ENCODE data around the gene SLC35G3.
"Not testable (repeated sequence)": the region's sequence is repeated elsewhere in the genome, so short reads cannot be mapped to it uniquely, and the experiment has no call there.

The SLC35G3 gene

DNA sequence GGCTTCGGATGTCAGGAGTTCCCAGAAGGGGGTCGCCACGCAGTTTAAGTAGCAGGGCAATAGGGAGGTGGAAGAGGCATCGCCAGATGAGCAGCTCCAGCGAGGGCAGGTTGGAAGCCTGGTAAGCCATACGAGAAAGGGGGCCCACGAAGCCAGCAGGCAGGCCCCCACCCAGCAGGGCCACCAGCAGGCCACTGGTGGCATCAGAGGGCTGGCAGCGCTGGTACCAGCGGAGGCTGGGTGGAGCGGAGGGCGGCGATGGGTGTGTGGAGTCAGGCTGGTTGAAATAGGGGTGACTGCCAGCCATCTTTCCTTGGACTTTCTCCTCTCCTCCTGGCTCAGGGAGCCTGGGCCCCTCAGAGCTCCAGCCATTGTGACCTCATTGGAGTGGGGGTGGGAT lies at the start of gene SLC35G3:
Gene SLC35G3 (minus strand): TSS at position 393 of the 400 bp plus-strand sequence. CDS start 86 bp downstream, at position 307.
- DNase-seq, result not testable (repeated sequence)

DNA sequence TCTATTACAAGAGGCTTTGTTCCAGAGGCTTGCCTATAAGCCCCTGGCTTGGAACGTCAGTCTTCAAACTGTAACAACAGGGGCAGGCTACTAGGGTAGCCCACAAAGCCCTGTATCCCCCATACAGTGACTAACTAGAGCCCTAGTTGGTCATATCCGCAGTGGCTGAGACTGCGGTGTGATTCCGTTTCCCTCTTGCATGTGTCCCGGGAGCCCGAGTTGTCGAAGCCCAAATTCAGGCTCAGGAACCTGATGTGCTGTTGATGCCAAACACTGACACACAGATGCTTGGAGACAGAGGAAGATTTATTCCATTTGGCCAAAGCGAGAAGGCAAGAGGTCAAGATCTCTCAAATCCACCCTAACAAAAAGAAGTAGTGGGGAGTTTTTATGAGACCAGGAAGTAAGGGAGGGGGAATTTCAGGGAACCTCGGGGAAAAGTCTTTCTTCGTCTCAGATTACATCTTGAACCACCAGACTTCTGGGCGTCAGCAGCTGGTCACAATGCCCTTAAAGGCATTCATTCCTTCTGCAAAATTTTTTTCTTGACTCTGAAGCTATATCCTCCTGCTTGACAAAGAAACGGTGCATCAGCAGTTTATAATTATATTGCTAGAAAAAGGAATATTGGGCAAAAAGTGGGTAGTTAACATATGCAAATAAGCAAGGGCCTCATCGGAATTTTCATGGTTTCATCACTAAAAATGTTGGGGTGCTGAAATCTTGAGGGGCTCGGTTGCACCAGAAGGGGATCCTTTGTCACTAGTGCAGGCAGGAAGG lies 49.6 kb upstream of the SLC35G3 start:
- DNase-seq, result peak; percentile 67

DNA sequence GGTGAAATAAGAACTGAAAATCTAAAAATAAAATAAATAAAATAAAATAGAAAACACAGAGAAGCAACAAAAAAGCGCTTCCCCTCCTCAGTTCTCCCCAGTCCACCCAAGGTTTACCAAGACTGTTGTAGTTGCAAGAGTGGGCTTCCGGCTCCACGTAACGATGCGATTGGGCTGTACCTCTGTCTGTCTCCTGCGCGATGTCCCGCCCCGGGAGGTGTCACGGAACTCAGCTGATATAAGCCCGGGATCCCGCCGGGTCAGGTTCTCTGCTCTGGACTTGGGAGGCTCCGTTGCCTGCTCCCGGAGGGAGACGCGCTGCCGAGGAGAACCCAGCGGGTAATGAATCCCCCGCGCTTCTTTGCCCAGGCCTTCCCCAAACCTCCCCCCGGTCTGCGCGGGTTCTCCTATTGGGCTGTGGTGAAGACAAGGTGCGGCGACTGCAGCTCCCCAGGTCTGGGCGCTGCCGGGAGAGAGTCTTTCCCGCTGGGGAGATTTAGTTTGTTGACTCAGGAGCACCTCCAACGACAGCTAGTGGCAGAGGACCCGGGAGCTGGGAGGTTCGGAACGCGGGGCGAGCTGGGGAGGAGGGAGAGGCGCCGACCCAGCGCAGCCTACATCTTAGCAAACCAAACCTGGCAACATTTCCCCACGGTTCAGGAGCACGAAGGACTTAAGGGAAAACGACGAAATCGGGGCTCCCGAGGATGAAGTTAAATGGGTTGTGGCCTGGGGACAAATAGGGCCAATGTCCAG lies 48.8 kb upstream of the SLC35G3 start, which contains the start of gene SLFN5:
Gene SLFN5 (plus strand): TSS at position 268 of the 756 bp plus-strand sequence. CDS start 15,619 bp downstream, outside the sequence.
- peak; percentile 91 for DNase-seq

DNA sequence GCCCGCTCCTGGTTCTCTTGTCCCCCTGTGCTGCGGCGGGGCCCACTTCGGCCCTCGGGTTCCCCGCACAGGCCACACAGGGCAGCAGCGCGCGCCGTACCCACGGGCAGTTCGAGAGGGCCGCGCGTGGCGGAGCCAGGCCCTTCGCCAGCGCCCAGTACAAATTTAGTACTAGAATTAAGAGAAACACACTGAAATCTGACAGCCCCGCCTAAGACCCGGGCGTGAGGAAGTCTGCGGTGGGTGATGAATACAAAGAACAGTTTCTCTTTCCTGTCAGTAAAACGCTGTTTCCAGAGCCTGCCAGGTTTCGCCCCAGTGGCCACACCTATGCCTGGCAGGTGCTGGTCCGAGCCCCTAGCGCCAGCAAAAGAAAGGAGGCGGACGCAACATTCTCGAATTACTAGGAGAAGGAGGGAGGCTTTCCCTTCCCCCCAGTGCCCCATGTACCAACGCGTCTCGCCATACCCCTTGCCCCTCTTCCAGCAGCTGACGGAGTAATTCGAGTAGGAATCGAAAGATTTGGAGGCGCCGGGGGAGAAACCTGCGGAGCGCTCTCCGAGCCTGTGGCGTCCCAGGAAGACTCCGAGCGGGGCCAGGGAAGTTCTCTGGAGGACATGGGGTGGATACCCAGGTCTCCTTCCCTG lies 48.1 kb upstream of the SLC35G3 start:
- peak; percentile 39 for DNase-seq

DNA sequence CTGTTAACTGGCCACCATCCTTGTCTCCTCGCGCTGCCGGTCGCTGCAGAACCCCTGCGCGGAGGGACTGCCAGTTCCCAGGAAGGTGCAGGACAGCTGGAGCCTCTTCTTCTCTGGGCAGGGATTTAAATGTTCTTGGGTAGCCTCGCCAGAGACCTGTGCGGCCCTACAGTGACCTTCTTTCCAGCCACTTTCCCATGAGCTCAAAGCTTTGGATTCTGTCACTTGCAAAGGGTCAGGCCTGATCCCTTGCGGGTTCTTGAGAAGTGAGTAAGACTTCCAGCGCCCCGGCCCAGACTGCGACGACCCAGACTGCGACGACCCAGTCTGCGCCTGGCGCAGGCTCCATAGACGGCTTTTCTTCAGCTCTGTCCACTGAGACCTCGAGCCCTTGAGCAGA lies 47.3 kb upstream of the SLC35G3 start:
- no peak for DNase-seq

DNA sequence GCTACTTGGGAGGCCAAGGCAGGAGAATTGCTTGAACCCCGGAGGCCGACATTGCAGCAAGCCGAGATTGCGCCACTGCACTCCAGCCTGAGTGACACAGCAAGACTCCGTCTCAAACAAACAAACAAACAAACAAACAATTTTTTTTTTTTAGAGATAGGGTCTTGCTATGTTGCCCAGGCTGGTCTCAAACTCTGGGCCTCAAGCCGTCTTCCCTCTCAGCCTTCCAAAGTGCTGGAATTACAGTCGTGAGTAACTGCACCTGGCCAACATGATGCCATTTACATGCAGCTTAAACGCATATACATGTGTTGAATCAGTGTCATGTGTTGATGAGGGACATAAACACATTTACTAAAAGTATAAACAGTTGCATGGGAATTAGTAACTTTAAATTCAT lies 46.7 kb upstream of the SLC35G3 start:
- no peak for DNase-seq

DNA sequence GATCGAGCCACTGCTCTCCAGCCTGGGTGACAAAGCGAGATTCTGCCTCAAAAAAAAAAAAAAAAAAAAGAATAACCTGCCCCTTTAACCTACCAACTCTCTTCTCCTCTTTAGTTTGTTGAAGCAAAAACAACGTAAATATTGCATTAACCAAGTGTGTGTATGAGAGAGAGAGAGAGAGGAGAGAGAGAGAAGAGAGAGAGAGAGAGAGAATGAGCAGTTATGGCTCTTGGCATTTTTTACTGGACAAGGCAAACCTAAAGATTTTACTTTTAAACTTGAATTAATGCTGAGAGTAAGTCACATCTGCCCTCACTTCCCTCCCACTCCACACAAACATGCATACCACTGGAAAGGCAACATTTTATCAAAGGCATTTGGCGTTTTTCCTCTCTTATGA lies 45.6 kb upstream of the SLC35G3 start:
- no peak for DNase-seq

DNA sequence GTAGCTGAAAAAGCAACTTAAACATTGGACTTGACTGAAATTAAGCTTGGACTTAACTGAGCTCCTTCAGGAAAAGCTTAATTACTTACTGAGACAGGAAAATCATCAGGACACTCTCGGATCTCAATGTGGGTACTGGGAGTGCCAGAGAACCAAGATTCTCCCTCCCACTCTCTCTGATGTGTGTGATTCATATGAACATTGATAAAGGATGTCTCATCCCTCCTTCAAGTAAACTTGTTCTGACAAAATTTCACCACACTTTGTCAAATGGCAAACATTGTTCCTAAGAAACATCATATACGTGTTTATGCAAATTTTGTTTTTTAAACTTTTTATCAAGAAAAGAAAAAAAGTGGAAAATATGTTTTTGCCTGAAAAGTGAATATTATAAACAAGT lies 44.6 kb upstream of the SLC35G3 start:
- peak; percentile 39 for DNase-seq

DNA sequence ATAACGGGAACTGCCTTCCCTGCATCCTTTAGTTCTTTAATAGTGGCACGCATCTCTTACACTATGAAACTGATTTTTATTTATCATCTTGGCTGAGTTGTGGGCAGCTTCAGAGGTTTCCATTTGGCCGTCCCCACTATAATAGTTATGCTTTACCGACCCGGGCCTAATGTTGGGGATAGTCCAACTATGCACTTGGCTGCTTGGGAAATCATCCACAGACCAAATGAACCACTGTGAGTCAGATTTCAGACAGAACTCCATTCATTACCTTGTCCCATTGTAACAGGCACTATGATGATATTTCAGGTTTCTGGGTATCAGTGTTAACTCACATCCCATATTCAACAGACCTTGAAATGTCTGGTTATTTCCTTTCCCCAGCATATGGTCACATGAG lies 42.6 kb upstream of the SLC35G3 start:
- DNase-seq, result no peak

DNA sequence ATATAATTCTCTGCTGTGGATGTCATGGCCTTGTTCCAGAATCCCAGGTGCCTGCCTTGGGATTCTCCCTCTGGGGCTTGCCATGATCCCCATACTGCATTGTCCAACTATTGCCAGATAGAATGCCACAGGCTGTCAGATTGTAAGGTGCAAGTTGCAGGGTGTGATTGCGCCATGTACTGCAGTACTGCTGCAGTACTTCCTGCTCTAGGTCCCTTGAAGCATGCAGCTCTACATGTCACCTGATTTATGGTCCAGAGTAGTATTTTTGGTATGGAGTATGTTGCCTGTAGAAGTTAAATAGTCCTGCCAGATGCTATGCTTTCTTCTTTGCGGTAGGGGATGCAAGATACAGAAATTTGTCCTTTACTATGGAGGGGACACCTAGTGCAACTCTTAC lies 41.7 kb upstream of the SLC35G3 start:
- DNase-seq, result no peak

DNA sequence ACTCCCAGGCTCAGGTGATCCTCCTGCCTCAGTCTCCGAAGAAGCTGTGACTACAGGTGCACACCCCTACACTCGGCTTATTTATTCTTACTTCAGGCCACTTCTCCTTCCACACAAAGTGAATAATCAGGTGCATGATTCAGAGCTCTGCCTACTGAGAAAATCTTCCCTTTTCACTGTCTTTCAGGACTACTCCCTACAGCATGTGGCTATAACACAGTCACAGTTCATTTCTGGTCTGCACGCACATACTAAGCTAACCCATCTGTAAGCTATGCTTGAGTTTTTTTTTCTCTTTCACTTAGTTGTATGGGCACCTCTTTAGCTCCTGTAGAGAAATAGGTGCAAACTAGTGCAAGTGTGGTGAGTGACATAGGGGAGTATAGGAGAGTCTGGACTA lies 41.1 kb upstream of the SLC35G3 start:
- no peak for DNase-seq

DNA sequence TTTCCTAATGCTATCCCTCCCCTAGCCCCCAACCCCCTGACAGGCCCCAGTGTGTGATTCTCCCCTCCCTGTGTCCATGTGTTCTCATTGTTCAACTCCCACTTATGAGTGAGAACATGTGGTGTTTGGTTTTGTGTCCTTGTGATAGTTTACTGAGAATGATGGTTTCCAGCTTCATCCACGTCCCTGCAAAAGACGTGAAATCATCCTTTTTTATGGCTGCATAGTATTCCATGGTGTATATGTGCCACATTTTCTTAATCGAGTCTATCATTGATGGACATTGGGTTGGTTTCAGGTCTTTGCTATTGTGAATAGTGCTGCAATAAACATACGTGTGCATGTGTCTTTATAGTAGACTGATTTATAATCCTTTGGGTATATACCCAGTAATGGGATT lies 40.1 kb upstream of the SLC35G3 start:
- DNase-seq, result not testable (repeated sequence)

DNA sequence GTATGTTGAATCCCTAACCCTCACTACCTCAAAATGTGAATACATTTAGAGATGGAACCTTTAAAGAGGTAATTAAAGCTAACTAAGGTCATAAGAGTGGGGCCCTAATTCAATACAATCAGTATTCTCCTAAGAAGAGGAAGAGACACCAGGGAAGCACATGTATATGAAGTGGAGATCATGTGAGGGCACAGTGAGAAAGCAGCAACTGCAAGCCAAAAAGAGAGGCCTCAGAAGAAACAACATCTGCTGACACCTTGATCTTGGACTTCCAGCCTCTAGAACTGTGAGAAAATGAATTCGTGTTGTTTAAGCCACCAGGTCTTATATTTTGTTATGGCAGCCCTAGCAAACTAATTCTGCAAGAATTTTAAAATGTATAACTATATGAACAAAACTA lies 35.4 kb upstream of the SLC35G3 start:
- DNase-seq, result no peak

DNA sequence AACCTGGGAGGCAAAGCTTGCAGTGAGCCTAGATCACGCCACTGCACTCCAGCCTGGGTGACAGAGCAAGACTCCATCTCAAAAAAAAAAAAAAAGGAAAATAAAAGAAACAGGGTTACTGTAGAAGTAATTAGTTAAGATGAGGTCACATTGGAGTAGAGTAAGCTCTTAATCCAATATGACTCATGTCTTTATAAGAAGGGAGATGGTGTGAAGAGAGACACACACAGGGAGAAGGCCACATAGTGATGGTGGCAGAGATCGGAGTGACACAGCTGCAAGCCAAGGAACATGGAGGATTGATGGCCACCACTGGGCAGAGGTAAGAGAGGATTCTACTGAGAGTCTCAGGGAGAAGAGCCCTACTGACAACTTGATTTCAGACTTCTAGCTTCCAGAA lies 33.4 kb upstream of the SLC35G3 start:
- no peak for DNase-seq

DNA sequence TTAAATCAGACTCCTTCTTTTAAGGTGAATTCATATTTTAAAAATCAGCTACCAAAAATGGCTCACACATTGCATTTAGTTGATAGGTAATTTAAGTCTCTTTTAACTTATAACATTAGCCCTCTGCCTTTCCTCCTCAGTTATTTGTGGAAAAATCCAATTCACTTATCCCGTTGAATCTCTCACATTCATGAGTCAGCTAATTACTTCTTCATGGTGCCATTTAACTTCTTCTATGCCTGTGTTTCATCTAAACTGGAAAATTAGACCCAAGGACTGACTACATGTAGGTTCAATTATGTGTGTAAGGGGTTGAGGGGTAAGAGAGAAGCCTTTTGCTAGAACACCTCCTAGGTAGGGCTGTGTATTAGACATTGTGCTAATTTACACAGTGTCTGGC lies 30.2 kb upstream of the SLC35G3 start:
- DNase-seq, result no peak

DNA sequence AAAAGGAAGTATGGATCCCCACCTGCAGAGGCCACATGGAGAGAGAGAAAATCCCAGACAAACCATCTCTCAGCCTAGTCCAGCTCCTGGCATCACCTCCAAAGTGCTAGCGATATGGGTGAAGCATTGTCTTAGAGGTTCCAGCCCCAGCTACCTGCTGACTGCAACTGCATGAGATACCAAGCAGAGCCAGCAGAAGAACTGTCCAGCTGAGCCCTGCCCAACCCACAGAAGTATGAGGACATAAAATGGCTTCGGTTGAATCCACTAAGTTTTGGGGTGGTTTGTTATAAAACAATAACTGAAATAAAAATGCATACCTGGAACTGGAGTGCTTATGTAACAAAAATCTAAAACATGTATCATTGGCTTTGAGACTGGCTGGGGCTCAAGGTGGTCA lies 28.3 kb upstream of the SLC35G3 start:
- no peak for DNase-seq

DNA sequence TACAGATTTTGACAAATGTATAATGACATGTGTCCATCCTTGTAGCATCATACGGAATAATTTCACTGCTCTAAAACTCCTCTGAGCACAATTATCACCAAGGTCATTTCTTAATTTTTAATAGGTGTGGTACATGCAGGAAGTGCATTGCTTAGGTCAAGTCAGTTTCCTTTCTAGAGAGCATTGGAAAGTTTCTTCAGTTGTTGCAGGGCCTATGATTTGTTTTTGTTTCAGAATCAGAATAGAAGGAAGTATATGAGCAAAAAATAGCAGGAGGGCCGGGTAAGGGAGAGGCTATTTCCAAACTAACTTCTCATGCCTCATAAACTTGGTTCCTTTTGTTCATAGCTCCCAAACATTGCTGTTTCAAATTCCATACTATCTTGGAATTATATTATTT lies 24.7 kb upstream of the SLC35G3 start:
- DNase-seq, result no peak

DNA sequence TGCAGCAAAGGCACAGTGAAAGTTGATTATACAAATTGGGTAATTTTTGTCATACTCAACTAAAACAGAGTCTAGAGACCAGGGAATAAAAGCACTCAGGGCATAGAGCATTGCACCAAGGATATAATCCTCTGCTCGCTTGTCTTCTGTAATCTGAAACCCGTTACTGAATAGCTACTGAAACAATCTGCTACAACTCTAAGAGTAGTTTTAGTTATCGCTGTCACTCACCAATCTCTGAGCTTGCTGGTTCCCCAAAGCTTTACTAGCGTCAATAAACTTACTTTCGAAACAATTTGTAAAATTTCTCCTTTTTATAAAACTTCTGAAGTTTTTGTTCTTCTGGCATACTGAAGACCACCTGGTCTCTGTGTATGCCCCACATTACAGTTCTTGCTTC lies 22.9 kb upstream of the SLC35G3 start:
- no peak for DNase-seq

DNA sequence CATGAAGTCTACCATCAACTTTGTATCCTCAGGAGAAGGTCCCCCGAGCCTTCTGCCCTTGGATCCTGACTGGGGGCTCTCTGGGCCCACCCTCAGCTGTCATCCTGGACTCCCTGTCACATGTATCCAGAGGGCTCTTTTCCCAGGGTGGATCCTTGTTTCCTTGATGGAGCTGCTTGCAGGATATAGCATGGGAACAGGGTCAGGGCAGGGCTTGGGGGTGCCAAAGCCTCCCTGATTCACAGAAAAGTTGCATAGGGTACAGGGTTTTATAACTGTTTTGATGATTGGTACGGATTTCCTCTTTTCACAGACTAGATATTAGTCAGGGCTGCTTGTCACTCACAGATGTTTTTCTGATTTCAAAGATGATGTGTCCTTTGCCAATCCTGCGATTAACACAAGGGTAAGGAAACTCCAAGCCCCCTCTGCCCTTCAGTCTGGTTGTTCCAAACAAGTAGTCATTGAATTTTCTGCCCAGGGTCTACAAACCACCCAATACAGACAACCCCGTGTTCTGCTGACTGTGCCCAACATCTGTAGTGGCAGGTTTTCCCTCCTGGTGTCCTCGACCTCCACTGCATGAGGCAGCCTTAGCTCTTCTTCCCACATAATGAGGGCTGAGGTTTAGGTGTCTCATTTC lies 20.6 kb upstream of the SLC35G3 start:
- no peak for DNase-seq

DNA sequence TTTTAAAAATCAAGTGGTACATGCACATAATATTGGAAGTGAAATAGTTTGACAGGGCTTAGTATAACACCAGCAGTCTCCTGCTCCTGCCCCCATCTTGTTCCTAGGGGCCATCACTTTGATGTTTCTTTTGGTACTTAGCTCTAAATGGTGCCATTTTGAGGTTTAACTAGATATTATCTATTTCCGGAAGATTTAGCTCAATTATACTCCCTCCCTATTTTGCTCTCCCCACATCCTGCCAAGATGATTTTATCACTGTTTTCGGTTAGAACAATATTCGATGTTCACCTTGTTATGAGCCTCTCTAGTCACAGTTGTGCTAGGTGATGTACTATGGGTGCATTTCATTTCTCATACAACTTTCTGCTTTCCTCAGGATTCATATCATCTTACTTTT lies 20.0 kb upstream of the SLC35G3 start:
- no peak for DNase-seq

DNA sequence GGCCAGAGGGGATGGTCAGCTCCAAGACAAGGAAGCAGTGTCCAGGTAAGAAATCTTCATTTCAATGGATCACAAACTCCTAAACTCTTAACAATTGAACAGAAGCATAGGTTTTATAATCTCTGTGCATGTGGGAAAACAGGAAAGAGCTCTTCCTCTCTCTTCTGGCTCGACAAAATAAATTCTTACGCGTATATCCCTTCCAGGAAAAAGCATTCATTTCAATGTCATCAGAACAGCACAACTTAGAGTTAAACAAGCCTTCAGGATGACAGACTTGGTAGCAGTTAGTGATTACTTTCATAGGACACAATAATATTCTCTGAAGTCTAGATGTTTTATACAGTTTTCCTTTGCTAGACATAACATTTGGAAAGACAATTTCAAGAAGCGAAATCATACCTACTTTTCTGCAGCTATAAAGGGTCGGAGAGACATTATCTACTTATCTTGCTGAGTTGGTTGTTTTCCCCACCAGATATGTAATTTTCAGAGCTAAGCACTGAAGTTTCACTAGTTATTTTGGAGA lies 19.3 kb upstream of the SLC35G3 start:
- DNase-seq, result no peak

DNA sequence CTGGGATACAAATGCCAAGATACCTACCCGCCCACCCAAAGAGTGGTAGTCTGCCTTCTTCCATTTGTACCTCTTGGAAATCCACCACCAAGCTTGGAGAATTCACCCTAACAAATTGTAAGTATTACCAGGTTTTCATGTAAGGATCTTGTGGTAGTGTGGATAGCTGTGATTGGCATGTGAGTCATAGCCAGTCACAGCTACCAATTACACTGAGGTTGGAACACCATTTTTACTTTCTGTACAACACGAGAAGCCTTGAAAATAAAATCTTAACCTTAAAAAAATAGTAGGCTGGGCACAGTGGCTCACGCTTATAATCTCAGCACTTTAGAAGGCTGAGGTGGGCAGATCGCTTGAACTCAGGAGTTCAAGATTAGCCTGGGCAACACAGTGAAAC lies 18.5 kb upstream of the SLC35G3 start:
- DNase-seq, result no peak

DNA sequence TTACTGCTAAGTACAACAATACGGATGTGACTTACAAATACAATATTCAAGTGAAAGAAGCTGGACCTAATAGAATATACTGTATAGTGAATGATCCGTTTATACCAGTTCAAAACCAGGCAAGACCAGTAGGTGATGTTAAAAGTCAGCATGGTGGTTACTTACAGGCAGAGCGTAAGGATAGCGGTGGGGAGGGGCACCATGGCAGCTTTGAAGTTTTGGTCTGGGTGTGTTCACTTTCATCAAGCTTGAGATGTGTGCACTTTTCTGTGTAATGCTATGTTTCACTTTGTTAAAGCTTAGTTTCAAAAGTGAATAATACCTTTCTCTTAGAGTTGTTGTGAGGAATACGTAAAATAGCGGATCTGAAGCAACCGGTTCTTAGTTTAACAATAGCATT lies 16.5 kb upstream of the SLC35G3 start:
- DNase-seq, result no peak

Data from fibroblast of upper back skin (primary cell).